Measurements from ENCODE around the gene ZNF384. TPM values are rescaled to one million over a fixed set of nuclear protein-coding genes. Genes with fewer than 3 reads are reported as not detected.
A peak's percentile ranks its signal among the peaks of the same experiment; 100 is the strongest.
"Not testable (repeated sequence)": the region's sequence is repeated elsewhere in the genome, so short reads cannot be mapped to it uniquely, and the experiment has no call there.

ZNF384 gene
- total RNA-seq: 48.7 TPM

GRCh38 chr12:6688999-6689882 lies at the start of gene ZNF384:
ZNF384 (minus strand) TSS chr12:6689375; CDS start chr12:6679520, 9,855 bp downstream.
- DNase-seq (ENCODE audit: low read depth in 2 of 3, low spot score in 2 of 3): peak; percentile 91 to 99 (median 97)

- no peak for DNase-seq (ENCODE audit: low read depth in 2 of 3, low spot score in 2 of 3)
These were observed 47.6 kb upstream of the ZNF384 start for GRCh38 chr12:6736754-6737153.

GRCh38 chr12:6735448-6736191 lies 46.4 kb upstream of the ZNF384 start:
- DNase-seq (ENCODE audit: low read depth in 2 of 3, low spot score in 2 of 3): peak in 2 of 3 donors; percentile 47 to 74

- no peak for DNase-seq (ENCODE audit: low read depth in 2 of 3, low spot score in 2 of 3)
These were observed 45.6 kb upstream of the ZNF384 start for GRCh38 chr12:6734506-6735387.

GRCh38 chr12:6730169-6730568 lies 41.0 kb upstream of the ZNF384 start:
- DNase-seq (ENCODE audit: low read depth in 2 of 3, low spot score in 2 of 3): no peak

GRCh38 chr12:6729186-6729585 lies 40.0 kb upstream of the ZNF384 start:
- no peak for DNase-seq (ENCODE audit: low read depth in 2 of 3, low spot score in 2 of 3)

GRCh38 chr12:6725350-6725749 lies 36.2 kb upstream of the ZNF384 start:
- no peak for DNase-seq (ENCODE audit: low read depth in 2 of 3, low spot score in 2 of 3)

GRCh38 chr12:6724409-6724797 lies 35.2 kb upstream of the ZNF384 start:
- peak in 1 of 3 donors; percentile 40 for DNase-seq (ENCODE audit: low read depth in 2 of 3, low spot score in 2 of 3)

- DNase-seq (ENCODE audit: low read depth in 2 of 3, low spot score in 2 of 3): peak; percentile 80 to 100 (median 99)
These were observed 34.6 kb upstream of the ZNF384 start, which contains the start of gene COPS7A for GRCh38 chr12:6723607-6724408. COPS7A (plus strand) TSS chr12:6724046; CDS start chr12:6724657, 611 bp downstream.

- DNase-seq (ENCODE audit: low read depth in 2 of 3, low spot score in 2 of 3): no peak
These were observed 33.7 kb upstream of the ZNF384 start for GRCh38 chr12:6722863-6723262.

- no peak for DNase-seq (ENCODE audit: low read depth in 2 of 3, low spot score in 2 of 3)
These were observed 27.8 kb upstream of the ZNF384 start for GRCh38 chr12:6716874-6717437.

GRCh38 chr12:6716031-6716873 lies 27.1 kb upstream of the ZNF384 start:
- DNase-seq (ENCODE audit: low read depth in 2 of 3, low spot score in 2 of 3): not testable (repeated sequence)

GRCh38 chr12:6708960-6709394 lies 19.8 kb upstream of the ZNF384 start:
- DNase-seq (ENCODE audit: low read depth in 2 of 3, low spot score in 2 of 3): no peak

- DNase-seq (ENCODE audit: low read depth in 2 of 3, low spot score in 2 of 3): not testable (repeated sequence)
These were observed 19.2 kb upstream of the ZNF384 start for GRCh38 chr12:6708351-6708750.

- DNase-seq (ENCODE audit: low read depth in 2 of 3, low spot score in 2 of 3): peak in 2 of 3 donors; percentile 80 to 85
These were observed 14.5 kb upstream of the ZNF384 start for GRCh38 chr12:6703631-6704030.

GRCh38 chr12:6701078-6701768 lies 12.0 kb upstream of the ZNF384 start:
- DNase-seq (ENCODE audit: low read depth in 2 of 3, low spot score in 2 of 3): no peak

- peak in 1 of 3 donors; percentile 61 for DNase-seq (ENCODE audit: low read depth in 2 of 3, low spot score in 2 of 3)
These were observed 11.5 kb upstream of the ZNF384 start, which contains the start of gene PIANP for GRCh38 chr12:6700646-6701051. PIANP (minus strand) TSS chr12:6700815; CDS start chr12:6698061, 2,754 bp downstream.
